ENCODE results near the gene DAPK1.

The DAPK1 gene

DNA sequence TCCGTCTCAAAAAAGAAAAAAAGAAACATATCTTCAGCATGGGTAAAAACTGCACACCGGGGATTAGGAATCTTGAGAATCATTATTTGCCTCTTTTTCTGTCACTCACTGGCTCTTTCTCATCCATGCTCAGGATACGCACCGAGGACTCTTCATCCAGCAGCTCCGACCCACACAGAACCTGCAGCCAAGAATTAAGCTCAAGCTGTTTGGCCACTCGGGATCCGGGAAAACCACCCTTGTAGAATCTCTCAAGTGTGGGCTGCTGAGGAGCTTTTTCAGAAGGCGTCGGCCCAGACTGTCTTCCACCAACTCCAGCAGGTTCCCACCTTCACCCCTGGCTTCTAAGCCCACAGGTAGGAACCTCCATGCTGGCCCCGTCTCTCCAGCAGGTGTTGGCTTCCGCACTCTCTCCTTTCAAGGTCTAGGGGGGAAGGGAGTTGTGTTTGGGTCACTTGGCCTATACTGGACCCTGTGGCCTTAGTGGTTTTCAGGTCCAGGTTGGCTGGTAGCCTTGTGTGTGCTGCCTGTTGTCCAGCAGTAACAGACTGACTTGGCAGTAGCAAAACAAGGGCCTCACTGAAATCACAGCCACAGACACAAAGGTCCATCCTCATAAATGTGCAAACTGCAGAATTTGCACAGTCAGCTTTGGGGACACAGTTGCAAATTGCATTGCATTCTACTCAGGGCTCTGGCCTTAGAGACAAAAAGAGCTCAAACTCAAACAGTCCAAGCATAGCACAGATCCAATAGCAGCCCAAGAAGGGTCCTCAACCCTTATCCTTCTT lies 183.8 kb downstream of the DAPK1 start:
- DNase-seq (ENCODE audit: low read depth in 1 of 2, low spot score in 1 of 2): no peak

DNA sequence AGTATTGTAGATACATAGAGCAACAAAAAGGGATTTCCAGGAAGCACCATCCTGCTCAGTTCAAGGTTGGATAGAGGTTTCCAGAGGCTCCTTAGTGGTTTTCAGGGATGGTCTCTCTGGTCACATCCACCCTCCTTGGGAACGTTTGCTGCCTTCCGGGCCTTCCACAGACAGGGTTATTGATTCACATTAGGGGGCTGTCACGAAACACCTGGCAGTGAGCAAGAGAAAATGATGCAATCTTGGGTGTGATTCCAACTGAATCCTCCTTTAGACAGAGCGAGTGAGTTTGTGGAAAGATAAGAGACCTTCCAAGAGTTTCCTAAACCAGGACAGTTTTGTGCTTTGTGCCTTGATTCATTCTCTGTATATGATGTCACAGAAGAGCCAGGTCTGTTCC lies 184.4 kb downstream of the DAPK1 start:
- DNase-seq (ENCODE audit: low read depth in 1 of 2, low spot score in 1 of 2): no peak

DNA sequence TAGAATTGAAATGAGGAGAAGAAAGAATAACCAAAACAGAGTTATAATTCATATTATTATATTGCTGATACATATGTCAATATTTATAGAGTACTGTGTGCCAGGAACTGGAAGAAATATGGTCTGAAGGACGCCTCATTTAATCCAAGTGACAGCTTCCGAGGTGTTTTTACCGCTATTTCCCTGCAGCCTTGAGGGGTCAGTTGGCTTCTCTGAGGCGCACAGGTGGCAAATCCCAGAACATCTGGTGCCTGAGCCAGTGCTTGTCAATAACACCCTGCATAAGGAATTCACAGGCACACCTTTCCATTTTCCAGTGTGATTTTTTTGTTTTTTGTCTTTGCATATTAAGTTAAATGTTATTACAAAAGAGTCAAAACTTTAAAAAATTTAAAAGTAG lies 185.0 kb downstream of the DAPK1 start:
- DNase-seq (ENCODE audit: low read depth in 1 of 2, low spot score in 1 of 2): no peak

DNA sequence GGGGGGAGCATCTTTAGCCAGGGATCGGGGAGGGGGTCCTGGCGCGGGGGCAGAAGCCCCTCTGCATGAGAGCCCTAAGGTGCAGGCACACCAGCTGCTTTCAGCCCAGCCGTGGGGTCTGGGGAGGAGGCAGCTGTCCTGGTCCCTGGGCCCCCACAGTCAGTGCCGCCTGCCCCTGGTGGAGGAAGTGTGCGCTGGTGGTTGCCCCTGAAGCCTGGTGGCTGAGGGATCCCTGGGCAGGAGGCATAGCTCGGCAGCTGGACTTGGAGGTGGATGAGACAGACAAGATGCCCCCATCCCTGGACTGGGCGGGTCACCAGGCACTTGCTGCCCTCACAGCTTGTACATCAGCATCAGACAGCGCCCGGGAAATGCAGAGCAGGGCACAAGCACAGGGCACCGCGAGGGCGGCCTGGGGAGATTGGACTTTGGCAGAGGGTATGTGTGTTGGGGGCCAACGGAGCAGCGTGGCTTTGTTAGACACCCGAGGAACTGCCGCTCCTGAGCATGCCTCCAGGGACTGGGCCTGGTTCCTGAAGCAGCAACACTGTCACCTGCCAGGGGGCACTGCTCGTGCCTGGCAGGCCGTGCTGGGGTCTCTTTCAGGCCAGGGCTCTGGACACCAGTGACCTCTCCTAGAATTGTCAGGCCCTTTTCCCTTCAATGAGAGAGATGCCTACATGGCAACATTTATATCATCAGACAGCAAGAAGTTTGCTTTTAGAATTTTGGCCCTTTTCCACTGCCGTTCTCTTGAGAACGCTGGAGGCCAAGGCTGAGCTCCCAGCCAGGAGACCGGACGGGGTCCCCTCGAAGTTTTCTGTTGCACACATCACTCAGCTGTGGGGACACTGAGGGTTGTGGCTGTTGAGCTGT lies 186.3 kb downstream of the DAPK1 start:
- no peak for DNase-seq (ENCODE audit: low read depth in 1 of 2, low spot score in 1 of 2)

DNA sequence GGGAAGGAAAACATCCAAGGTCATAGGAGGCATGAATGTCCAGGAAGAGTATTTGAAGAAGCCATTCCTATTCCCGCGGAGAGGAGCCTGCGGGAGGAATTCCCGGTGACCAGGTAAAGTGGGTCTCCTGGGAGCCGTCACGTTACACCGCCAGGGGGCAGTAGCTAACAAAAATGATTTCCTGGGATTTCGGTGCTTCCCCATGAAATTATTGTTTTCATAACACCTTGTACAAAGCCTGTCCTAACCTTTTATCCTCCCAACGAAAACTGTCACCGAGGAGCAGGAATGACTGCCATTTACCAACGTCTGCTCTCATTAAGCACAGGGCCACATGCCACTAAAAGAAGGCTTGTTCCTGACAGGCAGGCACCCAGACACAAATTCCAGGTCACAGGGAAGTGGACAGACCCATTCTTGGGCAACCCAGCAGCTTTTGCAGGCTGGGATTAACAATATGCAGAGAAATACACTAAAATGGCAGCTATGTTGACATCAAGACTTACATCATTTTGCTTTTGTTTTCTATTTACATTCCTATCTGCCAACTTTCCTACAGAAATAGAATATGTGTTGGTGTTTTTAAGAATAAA lies 187.1 kb downstream of the DAPK1 start:
- DNase-seq (ENCODE audit: low read depth in 1 of 2, low spot score in 1 of 2): no peak

DNA sequence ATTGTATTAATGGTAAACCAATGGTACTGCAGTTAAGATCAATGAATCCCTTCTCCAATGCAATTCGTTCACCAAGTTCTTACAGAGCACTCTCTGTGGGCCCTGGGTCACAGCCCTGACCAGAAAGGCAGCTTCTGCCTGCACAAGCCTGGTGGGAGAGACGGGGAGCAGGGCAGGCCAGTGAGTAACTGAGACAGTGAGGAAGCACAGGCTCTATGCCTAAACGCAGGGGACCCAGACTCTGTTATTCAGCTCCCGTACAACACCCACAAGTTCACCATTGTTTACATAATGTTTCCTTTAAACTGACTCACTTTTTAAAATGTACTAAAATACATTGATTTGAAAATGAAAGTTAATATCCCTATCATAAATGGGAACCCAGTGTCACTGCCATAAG lies 187.8 kb downstream of the DAPK1 start:
- DNase-seq (ENCODE audit: low read depth in 1 of 2, low spot score in 1 of 2): no peak

DNA sequence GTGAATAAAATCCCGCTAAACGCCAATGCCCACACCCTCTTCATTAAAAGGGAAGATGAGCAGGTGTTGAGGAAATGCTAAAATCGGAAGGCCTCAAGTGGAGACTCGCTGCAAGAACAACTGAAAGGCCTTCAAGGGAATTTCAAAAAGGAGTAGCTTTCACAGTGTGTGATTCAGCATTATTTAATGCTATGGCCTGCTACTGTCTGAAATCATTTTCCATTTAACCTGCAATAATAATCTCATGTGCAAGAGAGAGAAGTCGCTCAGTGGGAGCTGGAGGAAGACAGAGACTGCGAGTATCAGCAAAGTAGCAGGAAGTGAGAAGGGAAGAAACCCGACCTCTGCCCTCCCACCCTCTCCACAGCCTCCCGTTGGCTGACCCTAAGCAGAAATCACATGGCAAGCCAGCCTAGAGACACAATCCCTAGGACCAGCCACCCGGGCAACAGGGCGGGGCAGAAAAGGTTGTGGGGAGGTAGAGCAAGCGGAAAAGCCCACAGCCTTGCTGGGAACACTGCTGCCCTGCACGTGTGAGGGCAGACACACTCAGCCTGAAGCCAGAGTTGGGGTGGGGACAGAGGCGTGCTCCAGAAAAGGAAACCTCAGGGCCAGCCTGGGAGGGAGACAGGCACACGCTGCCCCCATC lies 188.3 kb downstream of the DAPK1 start:
- DNase-seq (ENCODE audit: low read depth in 1 of 2, low spot score in 1 of 2): no peak

DNA sequence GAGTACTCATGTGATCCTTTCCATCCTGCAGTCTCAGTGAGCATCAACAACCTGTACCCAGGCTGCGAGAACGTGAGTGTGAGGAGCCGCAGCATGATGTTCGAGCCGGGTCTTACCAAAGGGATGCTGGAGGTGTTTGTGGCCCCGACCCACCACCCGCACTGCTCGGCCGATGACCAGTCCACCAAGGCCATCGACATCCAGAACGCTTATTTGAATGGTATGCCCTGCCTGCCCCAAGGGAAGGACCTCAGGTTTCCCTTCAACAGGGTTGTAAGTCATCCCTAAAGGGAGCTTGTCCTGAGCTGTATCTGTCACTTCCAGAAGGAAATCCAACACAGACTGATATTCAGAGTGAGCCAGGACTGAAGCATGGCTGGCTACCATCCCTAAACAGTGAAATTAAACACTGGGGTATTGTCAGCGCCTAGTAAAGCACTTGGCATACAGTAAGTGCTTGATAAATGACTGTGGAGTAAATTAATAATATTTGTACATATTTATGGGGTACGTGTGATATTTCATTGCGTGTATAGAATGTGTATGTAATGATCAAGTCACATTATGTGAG lies 188.9 kb downstream of the DAPK1 start:
- no peak for DNase-seq (ENCODE audit: low read depth in 1 of 2, low spot score in 1 of 2)

DNA sequence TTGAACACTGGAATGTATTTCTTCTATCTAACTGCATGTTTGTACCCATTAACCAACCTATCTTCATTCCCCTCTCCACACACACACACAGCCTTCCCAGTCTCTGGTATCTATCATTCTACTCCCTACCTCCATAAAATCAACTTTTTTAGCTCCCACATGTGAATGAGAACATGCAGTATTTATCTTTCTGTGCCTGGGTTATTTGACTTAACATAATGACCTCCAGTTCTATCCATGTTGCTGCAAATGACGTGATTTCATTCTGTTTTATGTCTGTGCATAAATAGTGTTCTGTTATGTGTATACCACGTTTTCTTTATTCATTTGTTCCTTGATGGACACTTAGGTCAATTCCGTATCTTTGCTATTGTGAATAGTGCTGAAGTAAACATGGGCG lies 189.5 kb downstream of the DAPK1 start:
- no peak for DNase-seq (ENCODE audit: low read depth in 1 of 2, low spot score in 1 of 2)

DNA sequence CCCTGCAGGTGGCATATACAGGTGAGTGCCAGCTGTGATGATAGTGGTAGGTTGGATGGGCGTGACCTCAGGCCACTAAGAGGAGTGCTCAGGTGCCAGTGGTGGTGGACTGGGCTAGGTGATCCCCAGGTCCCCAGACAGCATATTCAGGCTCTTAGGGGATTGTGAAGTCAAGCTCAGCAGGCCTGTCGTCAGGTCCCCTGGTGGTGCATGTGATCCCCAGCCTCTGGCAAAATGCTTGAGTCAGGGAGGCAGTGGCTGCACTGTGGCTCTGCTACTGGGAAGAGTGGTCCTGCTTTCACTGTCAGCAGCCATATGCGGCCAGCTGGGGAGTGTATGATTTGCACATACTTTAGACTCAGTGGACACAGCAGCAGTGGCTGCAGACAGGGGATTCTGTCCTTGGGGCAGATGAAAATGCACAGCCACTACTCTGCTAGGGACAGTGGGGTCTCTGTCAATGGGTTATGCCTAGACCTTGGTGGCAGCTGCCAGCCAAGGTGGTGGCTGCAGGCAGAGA lies 196.6 kb downstream of the DAPK1 start:
- no peak for DNase-seq (ENCODE audit: low read depth in 1 of 2, low spot score in 1 of 2)

DNA sequence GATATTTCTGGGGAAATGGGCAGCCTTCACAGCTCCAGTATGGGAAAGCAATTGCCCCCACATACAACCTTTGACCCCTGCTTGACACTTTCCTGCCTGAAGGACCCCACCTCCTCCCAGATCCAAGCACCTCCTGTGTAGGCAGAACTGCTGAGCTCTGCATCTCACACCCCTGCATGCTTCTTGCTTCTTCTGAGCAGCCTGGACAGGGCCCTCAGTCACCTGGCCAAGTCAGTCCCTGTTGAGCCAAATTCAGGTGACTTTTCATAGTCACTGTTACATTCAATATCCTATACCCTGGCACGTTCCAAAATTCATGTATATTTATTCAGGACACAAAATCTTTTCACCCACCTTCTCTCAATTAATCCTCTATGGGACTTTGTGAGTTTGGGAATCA lies 197.9 kb downstream of the DAPK1 start:
- no peak for DNase-seq (ENCODE audit: low read depth in 1 of 2, low spot score in 1 of 2)

DNA sequence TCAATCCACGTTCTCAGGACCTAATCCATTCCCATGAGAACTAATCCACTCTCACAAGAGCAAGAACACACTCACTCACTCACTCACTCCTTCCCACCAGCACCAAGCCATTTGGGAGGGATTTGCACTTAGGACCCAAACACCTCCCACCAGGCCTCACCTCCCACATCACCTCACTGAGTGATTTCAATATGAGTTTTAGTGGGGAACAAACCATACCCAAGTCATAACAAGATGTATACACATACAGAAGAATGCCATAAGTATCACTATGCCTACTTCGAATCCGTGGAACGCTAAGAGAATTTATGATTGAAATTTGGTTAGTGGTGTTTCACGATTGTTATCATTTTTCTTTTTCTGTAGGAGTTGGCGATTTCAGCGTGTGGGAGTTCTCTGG lies 199.0 kb downstream of the DAPK1 start:
- no peak for DNase-seq (ENCODE audit: low read depth in 1 of 2, low spot score in 1 of 2)

DNA sequence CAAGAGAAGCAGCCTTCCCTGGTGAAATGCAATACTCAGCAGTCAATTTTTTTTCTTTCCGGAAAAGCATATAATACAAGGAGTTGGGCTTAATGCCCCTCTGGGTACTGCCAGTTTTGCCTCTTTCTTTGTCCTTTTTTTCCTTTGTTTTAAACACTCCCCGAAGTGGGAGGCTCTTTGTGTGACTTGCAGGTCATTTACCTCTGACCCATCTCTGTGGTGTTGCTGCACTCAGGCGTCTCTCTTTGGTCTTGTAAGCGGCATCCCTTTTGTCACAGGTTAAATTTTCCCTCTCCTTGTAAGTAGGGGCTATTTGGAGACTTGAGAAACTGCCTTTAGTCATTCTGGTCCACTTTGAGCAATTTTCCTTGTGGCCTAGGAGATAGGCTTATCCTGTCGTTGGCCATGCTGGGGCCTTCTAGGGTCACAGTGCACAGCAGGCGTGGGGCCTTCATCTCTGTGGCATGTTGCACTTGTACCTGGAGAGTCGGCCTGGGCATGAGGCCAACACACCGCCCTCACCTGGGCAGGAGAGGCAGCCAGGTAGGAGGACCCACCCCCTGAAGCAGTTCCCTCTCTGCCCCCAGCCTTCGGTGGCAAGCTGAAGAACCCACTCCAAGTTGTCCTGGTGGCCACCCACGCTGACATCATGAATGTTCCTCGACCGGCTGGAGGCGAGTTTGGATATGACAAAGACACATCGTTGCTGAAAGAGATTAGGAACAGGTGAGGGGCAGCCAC lies 200.6 kb downstream of the DAPK1 start:
- DNase-seq (ENCODE audit: low read depth in 1 of 2, low spot score in 1 of 2): no peak

DNA sequence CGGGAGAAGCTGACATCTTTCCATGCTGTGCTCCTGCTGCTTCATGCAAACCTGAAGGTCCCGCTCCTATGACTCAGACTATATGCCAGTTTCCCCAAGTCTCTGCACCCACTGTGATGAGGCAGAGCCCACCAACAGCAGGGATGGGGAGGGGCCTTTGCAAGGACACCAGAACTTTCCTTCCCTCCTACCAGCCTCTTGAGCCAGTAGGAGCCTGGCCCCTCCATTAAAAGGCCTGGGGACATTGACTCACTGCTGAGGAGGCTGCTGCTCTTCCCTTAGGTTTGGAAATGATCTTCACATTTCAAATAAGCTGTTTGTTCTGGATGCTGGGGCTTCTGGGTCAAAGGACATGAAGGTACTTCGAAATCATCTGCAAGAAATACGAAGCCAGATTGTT lies 202.2 kb downstream of the DAPK1 start:
- no peak for DNase-seq (ENCODE audit: low read depth in 1 of 2, low spot score in 1 of 2)

DNA sequence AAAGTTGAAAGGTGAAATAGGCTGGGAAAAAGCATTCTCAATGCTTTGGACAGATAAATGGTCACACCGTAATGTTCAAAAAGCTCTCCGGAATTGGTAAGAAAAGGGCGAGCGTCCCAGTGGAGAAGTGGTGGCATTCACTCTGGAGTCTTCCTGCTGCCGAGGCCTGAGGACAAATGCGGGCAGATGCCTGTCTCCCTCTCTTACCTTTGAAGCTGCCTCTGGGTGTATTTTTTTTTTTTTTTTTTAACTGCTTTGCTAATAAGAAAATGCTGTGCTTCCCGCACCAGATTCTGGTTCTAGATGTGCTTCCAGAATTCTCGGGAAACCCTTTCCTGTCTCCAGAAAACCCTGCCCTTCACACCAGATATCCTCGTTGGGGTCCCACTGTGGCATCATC lies 203.8 kb downstream of the DAPK1 start:
- DNase-seq (ENCODE audit: low read depth in 1 of 2, low spot score in 1 of 2): no peak

DNA sequence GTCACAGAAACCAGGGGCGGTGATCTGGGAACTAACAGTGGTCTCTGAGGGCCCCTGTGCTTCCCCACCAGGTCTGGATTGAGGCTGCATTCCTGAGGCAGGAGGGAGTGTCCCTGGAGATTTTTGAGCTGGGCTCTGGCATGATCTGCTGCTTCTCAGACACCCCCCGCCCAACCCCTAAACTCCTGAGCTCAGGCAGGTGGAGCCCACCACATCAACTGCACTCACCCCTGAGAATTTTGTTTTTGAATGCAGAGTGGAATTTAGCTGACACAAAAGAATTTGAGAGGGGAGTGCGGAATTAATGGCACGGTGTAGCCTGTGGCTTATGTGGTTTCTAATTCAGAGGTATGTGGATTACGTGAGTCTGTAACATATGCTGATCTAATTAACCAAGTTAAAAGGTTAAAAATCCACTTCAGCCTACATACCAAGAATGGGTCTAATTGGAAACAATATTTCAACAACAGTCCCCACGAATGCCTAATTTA lies 204.3 kb downstream of the DAPK1 start:
- DNase-seq (ENCODE audit: low read depth in 1 of 2, low spot score in 1 of 2): no peak

DNA sequence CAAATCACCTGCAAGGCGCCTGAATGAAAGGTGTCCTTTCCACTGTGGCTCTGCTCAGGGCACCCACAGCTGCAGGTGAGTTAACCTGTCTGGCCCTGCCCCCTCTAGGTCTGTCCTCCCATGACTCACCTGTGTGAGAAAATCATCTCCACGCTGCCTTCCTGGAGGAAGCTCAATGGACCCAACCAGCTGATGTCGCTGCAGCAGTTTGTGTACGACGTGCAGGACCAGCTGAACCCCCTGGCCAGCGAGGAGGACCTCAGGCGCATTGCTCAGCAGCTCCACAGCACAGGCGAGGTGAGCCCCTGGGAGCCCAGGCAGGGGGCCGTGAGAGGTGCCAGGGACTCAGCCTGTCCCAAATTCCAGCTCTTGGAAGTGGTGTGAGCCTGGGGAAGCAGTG lies 205.3 kb downstream of the DAPK1 start:
- DNase-seq (ENCODE audit: low read depth in 1 of 2, low spot score in 1 of 2): no peak

DNA sequence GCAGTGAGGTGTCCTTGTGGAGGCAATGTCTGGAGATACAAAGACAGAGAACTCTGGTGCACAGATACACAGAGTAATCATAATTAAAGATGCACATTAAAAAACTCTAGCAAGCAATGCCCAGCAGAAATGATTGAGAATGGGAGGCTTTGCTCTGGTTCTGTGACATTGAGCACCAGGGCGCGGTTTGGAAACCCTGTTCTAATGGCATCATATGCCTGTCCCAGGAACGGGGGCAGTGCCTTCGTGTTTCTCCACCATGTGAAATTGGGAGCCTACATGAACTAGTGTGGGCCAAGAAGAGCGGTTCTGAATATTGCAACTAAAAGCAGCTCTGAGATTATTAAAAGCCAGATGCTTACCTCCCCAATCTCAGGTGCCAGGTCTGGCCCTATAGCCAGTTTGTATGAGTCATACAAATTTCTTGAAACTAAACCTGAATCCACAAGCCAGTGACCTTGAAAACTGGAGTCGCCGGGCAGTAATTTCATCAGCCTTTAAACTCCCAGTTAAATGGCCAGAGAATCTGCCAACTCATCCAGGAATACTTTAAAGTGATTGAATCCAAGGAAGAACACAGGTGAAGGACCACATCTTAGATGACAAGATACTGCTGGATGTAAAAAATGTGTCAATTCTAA lies 206.1 kb downstream of the DAPK1 start:
- no peak for DNase-seq (ENCODE audit: low read depth in 1 of 2, low spot score in 1 of 2)

DNA sequence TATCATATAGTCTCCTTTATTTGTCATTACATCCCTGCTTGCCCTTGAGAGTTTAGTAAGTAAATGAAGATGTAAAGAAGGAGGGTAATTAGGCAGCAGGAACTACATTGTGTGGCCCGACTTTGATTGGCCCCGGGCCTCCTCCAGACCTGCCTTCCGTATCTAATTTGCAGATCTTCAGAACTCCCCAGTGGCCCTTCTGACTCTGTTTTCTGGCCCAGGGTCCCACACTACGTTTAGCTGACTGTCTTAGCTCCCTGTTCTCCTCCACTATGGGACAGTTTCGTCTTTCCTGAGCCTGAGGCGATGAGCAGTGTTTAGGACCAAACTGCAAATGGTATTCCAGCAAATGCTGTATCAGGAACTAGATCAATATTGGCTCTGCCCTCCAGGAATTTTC lies 206.7 kb downstream of the DAPK1 start:
- no peak for DNase-seq (ENCODE audit: low read depth in 1 of 2, low spot score in 1 of 2)
